KMS-11 (cell line): ENCODE measurements around the gene GALNT5.

Experiments used
- H2AFZ ChIP-seq: fragments of 200-600 bp; sonication (generic); 2 replicates; pipeline ENCODE4 v1.6.1; 2016; ENCODE audit warnings: antibody characterized with exemption, mixed run types, low read depth
- H3K27ac ChIP-seq: fragments of 200-600 bp; sonication (generic); 2 replicates; pipeline ENCODE4 v1.6.1; 2016; ENCODE audit warnings: mild to moderate bottlenecking, mixed run types
- H3K27me3 ChIP-seq: fragments of 200-600 bp; sonication (generic); 2 replicates; pipeline ENCODE4 v1.6.1; 2017; ENCODE audit warnings: mild to moderate bottlenecking, low read depth, mixed run types, moderate library complexity; ENCODE audit not compliant: insufficient read depth
- H3K36me3 ChIP-seq: fragments of 200-600 bp; sonication (generic); 2 replicates; pipeline ENCODE4 v1.6.1; 2017; ENCODE audit warnings: mild to moderate bottlenecking, mixed run types; ENCODE audit not compliant: insufficient read depth
- H3K4me1 ChIP-seq: fragments of 200-600 bp; sonication (generic); 2 replicates; pipeline ENCODE4 v1.6.1; 2016; ENCODE audit warnings: mild to moderate bottlenecking, low read depth, mixed run types; ENCODE audit not compliant: poor library complexity, severe bottlenecking
- H3K4me2 ChIP-seq: fragments of 200-600 bp; sonication (generic); 2 replicates; pipeline ENCODE4 v1.7.0; 2016; ENCODE audit warnings: mild to moderate bottlenecking, mixed run types
- H3K4me3 ChIP-seq: fragments of 200-600 bp; sonication (generic); IDR thresholded peaks from 2 replicates; pipeline ENCODE4 v1.6.1; 2017; ENCODE audit warnings: low read depth, low read length, mixed read lengths; ENCODE audit not compliant: insufficient read depth
- H3K79me2 ChIP-seq: fragments of 200-600 bp; sonication (generic); 2 replicates; pipeline ENCODE4 v1.6.1; 2016; ENCODE audit warnings: low read depth, mixed run types; ENCODE audit not compliant: insufficient read depth
- H3K9ac ChIP-seq: fragments of 200-600 bp; sonication (generic); 2 replicates; pipeline ENCODE4 v1.6.1; 2016; ENCODE audit warnings: mild to moderate bottlenecking, mixed run types
- H4K20me1 ChIP-seq: fragments of 200-600 bp; sonication (generic); 2 replicates; pipeline ENCODE4 v1.6.1; 2016; ENCODE audit warnings: mild to moderate bottlenecking, mixed run types; ENCODE audit not compliant: insufficient read depth
- CTCF ChIP-seq: fragments of 200-600 bp; sonication (generic); conservative IDR thresholded peaks from 2 replicates; pipeline ENCODE4 v1.6.1; 2017; ENCODE audit warnings: low read depth, mild to moderate bottlenecking, antibody characterized with exemption, low read length, moderate library complexity, mixed read lengths

The GALNT5 gene

GRCh38 chr2:157227592-157227991, 29.9 kb upstream of the GALNT5 start:
- Histone ChIP-seq H2AFZ (no peak overlapping the region), H3K79me2 (no peaks in the 10 kb centered on the region), H3K9ac (no peak overlapping the region), H3K4me1 (peaks cover 4% of the 10 kb centered on the region), H3K36me3 (no peaks in the 10 kb centered on the region), H3K27me3 (no peaks in the 10 kb centered on the region), H3K4me2 (no peak overlapping the region), H3K27ac (no peak overlapping the region), H3K4me3 (no peak overlapping the region), H4K20me1 (no peaks in the 10 kb centered on the region)
- TF ChIP-seq CTCF: no peak

- H3K36me3 ChIP-seq: no peaks in the 10 kb centered on the region
- peaks cover 17% of the 10 kb centered on the region for H3K4me1 ChIP-seq
- H3K27ac ChIP-seq: no peak overlapping the region
- no peak overlapping the region for H3K9ac ChIP-seq
- no peaks in the 10 kb centered on the region for H3K79me2 ChIP-seq
- H2AFZ ChIP-seq: no peak overlapping the region
- no peak for TF ChIP-seq CTCF
- no peaks in the 10 kb centered on the region for H3K27me3 ChIP-seq
- H3K4me2 ChIP-seq: no peak overlapping the region
- no peak overlapping the region for H3K4me3 ChIP-seq
- H4K20me1 ChIP-seq: no peaks in the 10 kb centered on the region
Measured at GRCh38 chr2:157228946-157229345, 28.6 kb upstream of the GALNT5 start.

- Histone ChIP-seq H3K4me3 (no peak overlapping the region), H3K36me3 (no peaks in the 10 kb centered on the region), H3K27me3 (no peaks in the 10 kb centered on the region), H4K20me1 (no peaks in the 10 kb centered on the region), H2AFZ (no peak overlapping the region), H3K79me2 (no peaks in the 10 kb centered on the region), H3K27ac (no peak overlapping the region), H3K4me2 (no peak overlapping the region), H3K9ac (no peak overlapping the region), H3K4me1 (peaks cover 23% of the 10 kb centered on the region)
- no peak for TF ChIP-seq CTCF
Measured at GRCh38 chr2:157229572-157229971, 27.9 kb upstream of the GALNT5 start.

GRCh38 chr2:157231476-157231875, 26.0 kb upstream of the GALNT5 start:
- no peaks in the 10 kb centered on the region for H4K20me1 ChIP-seq
- TF ChIP-seq CTCF: no peak

More at GRCh38 chr2:157231476-157231875, 26.0 kb upstream of the GALNT5 start:
- no peak overlapping the region for H3K27ac ChIP-seq
- no peaks in the 10 kb centered on the region for H3K27me3 ChIP-seq
- no peak overlapping the region for H3K9ac ChIP-seq
- H2AFZ ChIP-seq: no peak overlapping the region
- no peak overlapping the region for H3K4me3 ChIP-seq
- no peaks in the 10 kb centered on the region for H3K79me2 ChIP-seq
- H3K4me2 ChIP-seq: no peak overlapping the region
- peaks cover 24% of the 10 kb centered on the region for H3K4me1 ChIP-seq
- no peaks in the 10 kb centered on the region for H3K36me3 ChIP-seq
